Measurements from ENCODE around the gene USP48.
"Not testable (repeated sequence)": the region's sequence is repeated elsewhere in the genome, so short reads cannot be mapped to it uniquely, and the experiment has no call there.

Gene USP48

DNA sequence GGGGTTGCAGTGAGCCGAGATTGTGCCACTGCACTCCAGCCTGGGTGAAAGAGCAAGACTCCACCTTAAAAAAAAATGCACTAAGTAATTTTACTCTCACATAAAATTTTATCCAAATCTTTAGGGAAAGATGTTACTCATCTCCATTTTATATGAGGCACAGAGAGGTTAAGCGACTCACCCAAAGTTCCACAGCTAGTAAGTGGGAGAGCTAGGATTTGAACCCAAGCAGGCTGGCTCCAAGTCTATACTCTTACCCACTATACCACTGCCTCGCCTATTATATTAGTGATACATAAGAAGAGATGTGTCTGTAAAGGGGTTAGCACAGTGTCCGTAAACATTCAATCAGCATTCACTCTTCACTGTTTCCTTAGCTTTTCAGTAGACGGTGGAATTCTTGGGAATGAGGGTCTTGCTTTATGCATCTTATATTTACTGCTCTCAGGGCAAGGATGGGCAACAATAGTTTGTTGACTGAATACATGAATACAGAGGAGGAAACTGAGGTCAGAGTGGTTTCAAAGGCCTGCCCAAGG is 44.3 kb upstream of the USP48 start:
- no peak overlapping the region for H3K9ac ChIP-seq (ENCODE audit: low read length)
- H3K9me2 ChIP-seq (replicated peaks; ENCODE audit: insufficient read depth, low read length) = no peaks in the 10 kb centered on the region
- no peak overlapping the region for H2AFZ ChIP-seq (ENCODE audit: low read depth, low read length, severe bottlenecking)
- TF ChIP-seq EZH2phosphoT487 (conservative IDR thresholded peaks at IDR 0.05; ENCODE audit: low read length) = no peak
- TF ChIP-seq, protein P1, sequence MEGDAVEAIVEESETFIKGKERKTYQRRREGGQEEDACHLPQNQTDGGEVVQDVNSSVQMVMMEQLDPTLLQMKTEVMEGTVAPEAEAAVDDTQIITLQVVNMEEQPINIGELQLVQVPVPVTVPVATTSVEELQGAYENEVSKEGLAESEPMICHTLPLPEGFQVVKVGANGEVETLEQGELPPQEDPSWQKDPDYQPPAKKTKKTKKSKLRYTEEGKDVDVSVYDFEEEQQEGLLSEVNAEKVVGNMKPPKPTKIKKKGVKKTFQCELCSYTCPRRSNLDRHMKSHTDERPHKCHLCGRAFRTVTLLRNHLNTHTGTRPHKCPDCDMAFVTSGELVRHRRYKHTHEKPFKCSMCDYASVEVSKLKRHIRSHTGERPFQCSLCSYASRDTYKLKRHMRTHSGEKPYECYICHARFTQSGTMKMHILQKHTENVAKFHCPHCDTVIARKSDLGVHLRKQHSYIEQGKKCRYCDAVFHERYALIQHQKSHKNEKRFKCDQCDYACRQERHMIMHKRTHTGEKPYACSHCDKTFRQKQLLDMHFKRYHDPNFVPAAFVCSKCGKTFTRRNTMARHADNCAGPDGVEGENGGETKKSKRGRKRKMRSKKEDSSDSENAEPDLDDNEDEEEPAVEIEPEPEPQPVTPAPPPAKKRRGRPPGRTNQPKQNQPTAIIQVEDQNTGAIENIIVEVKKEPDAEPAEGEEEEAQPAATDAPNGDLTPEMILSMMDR (IDR thresholded peaks at IDR 0.05; ENCODE audit: insufficient read depth, low read length, poor library complexity, severe bottlenecking) = no peak
- no peak overlapping the region for H3K27ac ChIP-seq (ENCODE audit: low read depth, low read length)
- H3K4me3 ChIP-seq (ENCODE audit: insufficient read depth, low read length, poor library complexity, severe bottlenecking) = no peak overlapping the region
- no peaks in the 10 kb centered on the region for H3K27me3 ChIP-seq (ENCODE audit: low read length)
- H3K4me2 ChIP-seq (ENCODE audit: low read depth, low read length, poor library complexity, severe bottlenecking) = no peak overlapping the region
- H3K9me3 ChIP-seq (ENCODE audit: insufficient read depth, low read length) = no peaks in the 10 kb centered on the region
- no peaks in the 10 kb centered on the region for H3K36me3 ChIP-seq (ENCODE audit: low read length)
- H3K79me2 ChIP-seq (ENCODE audit: insufficient read depth, low read length) = no peaks in the 10 kb centered on the region
- no peaks in the 10 kb centered on the region for H3F3A ChIP-seq (ENCODE audit: insufficient read depth)
- no peaks in the 10 kb centered on the region for H4K20me1 ChIP-seq (ENCODE audit: low read depth, low read length)

DNA sequence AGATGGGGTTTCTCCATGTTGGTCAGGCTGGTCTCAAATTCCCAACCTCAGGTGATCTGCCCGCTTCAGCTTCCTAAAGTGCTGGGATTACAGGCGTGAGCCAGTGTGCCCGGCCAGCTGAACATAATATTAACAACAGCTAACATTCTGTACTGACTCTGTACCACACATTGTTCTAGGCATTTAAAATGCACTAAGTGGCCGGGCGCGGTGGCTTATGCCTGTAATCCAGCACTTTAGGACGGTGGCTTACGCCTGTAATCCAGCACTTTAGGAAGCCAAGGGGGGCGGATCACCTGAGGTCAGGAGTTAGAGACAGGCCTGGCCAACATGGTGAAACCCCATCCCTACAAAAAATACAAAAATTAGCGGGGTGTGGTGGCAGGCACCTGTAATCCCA is 43.7 kb upstream of the USP48 start:
- not testable (repeated sequence) for H3K4me3 ChIP-seq (ENCODE audit: insufficient read depth, low read length, poor library complexity, severe bottlenecking); H3K4me2 ChIP-seq (ENCODE audit: low read depth, low read length, poor library complexity, severe bottlenecking); H3K79me2 ChIP-seq (ENCODE audit: insufficient read depth, low read length); H2AFZ ChIP-seq (ENCODE audit: low read depth, low read length, severe bottlenecking); H4K20me1 ChIP-seq (ENCODE audit: low read depth, low read length); H3K9me3 ChIP-seq (ENCODE audit: insufficient read depth, low read length); H3F3A ChIP-seq (ENCODE audit: insufficient read depth); H3K9ac ChIP-seq (ENCODE audit: low read length); H3K9me2 ChIP-seq (replicated peaks; ENCODE audit: insufficient read depth, low read length); H3K36me3 ChIP-seq (ENCODE audit: low read length); H3K27ac ChIP-seq (ENCODE audit: low read depth, low read length); H3K27me3 ChIP-seq (ENCODE audit: low read length)

DNA sequence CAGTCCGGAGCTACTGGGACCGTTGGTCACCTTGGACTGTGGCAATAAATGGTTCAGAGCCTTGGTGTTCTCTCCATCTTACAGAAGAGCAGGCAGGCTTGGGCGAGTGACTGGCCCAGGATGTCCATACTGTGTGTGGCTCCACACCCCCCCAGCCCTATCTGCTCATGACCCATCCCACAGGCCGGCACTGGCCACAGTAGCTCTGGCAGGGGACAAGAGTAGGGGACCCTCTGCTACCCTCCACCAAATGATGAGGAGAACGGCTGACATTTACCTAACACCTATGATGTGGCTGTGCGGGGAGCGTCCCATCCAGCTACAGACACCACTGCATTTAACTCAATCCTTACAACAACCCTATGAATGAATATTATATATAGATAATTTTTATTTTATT is 42.4 kb upstream of the USP48 start:
- Histone ChIP-seq H3K9ac (ENCODE audit: low read length) (no peak overlapping the region), H3K4me2 (ENCODE audit: low read depth, low read length, poor library complexity, severe bottlenecking) (no peak overlapping the region), H3K9me2 (replicated peaks; ENCODE audit: insufficient read depth, low read length) (no peaks in the 10 kb centered on the region), H4K20me1 (ENCODE audit: low read depth, low read length) (no peaks in the 10 kb centered on the region), H2AFZ (ENCODE audit: low read depth, low read length, severe bottlenecking) (no peak overlapping the region), H3K79me2 (ENCODE audit: insufficient read depth, low read length) (no peaks in the 10 kb centered on the region), H3K36me3 (ENCODE audit: low read length) (no peaks in the 10 kb centered on the region), H3F3A (ENCODE audit: insufficient read depth) (no peaks in the 10 kb centered on the region), H3K9me3 (ENCODE audit: insufficient read depth, low read length) (no peaks in the 10 kb centered on the region), H3K4me3 (ENCODE audit: insufficient read depth, low read length, poor library complexity, severe bottlenecking) (no peak overlapping the region), H3K27me3 (ENCODE audit: low read length) (no peaks in the 10 kb centered on the region), H3K27ac (ENCODE audit: low read depth, low read length) (no peak overlapping the region)
- no peak for TF ChIP-seq EZH2phosphoT487 (conservative IDR thresholded peaks at IDR 0.05; ENCODE audit: low read length)

DNA sequence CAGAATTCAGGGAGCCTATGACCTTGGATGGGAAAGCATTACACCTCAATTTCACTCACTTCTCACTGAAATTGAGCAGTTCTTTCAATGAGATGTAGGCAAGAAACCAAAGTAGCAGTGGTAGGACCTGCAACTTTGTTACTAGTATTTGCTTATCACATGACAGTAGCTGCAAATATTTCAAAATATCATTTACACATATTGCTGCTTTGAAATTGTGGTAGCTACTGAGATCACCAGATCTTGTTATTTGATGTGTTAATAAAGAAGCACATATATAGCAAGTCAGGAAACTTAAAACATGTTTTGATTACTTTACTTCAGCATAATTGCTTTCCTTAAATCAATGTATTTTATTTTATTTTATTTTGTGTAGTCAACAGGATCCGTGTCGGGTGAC is 42.0 kb upstream of the USP48 start:
- Histone ChIP-seq H3K9me2 (replicated peaks; ENCODE audit: insufficient read depth, low read length) (no peaks in the 10 kb centered on the region), H3K27ac (ENCODE audit: low read depth, low read length) (no peak overlapping the region), H3K36me3 (ENCODE audit: low read length) (no peaks in the 10 kb centered on the region), H3K9me3 (ENCODE audit: insufficient read depth, low read length) (no peaks in the 10 kb centered on the region), H3K4me2 (ENCODE audit: low read depth, low read length, poor library complexity, severe bottlenecking) (no peak overlapping the region), H3K79me2 (ENCODE audit: insufficient read depth, low read length) (no peaks in the 10 kb centered on the region), H3K27me3 (ENCODE audit: low read length) (no peaks in the 10 kb centered on the region), H3K9ac (ENCODE audit: low read length) (no peak overlapping the region), H3K4me3 (ENCODE audit: insufficient read depth, low read length, poor library complexity, severe bottlenecking) (no peak overlapping the region), H4K20me1 (ENCODE audit: low read depth, low read length) (no peaks in the 10 kb centered on the region), H3F3A (ENCODE audit: insufficient read depth) (no peaks in the 10 kb centered on the region), H2AFZ (ENCODE audit: low read depth, low read length, severe bottlenecking) (no peak overlapping the region)
- TF ChIP-seq EZH2phosphoT487 (conservative IDR thresholded peaks at IDR 0.05; ENCODE audit: low read length) = no peak
- TF ChIP-seq, protein P1 (IDR thresholded peaks at IDR 0.05; ENCODE audit: insufficient read depth, low read length, poor library complexity, severe bottlenecking) = no peak
